Aortic smooth muscle cell (primary cell): Measurements from ENCODE around the gene TCERG1L. TPM values are rescaled to one million over a fixed set of nuclear protein-coding genes. Genes with fewer than 3 reads are reported as not detected.

ENCODE experiments used
- total RNA-seq: library from RNA; depleted of rRNA; stranded (reverse); fragments of >200 nt; gene quantifications from 2 replicates; pipeline ENCODE4 v1.2.3, GENCODE V29; 2014

TCERG1L gene, protein sequence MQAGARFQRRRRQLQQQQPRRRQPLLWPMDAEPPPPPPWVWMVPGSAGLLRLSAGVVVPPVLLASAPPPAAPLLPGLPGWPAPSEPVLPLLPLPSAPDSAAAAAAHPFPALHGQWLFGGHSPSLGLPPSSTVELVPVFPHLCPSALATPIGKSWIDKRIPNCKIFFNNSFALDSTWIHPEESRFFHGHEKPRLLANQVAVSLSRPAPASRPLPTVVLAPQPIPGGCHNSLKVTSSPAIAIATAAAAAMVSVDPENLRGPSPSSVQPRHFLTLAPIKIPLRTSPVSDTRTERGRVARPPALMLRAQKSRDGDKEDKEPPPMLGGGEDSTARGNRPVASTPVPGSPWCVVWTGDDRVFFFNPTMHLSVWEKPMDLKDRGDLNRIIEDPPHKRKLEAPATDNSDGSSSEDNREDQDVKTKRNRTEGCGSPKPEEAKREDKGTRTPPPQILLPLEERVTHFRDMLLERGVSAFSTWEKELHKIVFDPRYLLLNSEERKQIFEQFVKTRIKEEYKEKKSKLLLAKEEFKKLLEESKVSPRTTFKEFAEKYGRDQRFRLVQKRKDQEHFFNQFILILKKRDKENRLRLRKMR
- total RNA-seq, result not detected in 2 replicates

GRCh38 chr10:131311661-131312477, at the start of gene TCERG1L:
TCERG1L (minus strand) TSS chr10:131311721; CDS start chr10:131311635, 86 bp downstream.

